OCI-LY7 (cell line): ENCODE data around the gene UBE2A. TPM values are rescaled to one million over a fixed set of nuclear protein-coding genes. Genes with fewer than 3 reads are reported as not detected.
A peak's percentile ranks its signal among the peaks of the same experiment; 100 is the strongest.

Experiments
- BruUV-seq: library from RNA; stranded (reverse); fragments of 400-500 nt; replicated peaks from 2 replicates; lab custom pipeline; 2021; lab: Mats Ljungman, UMichigan
- CTCF ChIA-PET: fragments of 300-600 bp; sonication (Branson Sonifier 250); formaldehyde crosslinking; loops from one replicate; lab custom pipeline; 2022; ENCODE audit warnings: antibody characterized with exemption; ENCODE audit not compliant: unreplicated experiment; lab: Charles Lee
- POLR2A ChIA-PET: fragments of 300-600 bp; sonication (Branson Sonifier 250); formaldehyde crosslinking; loops from one replicate; lab custom pipeline; 2022; ENCODE audit warnings: antibody characterized with exemption; lab: Charles Lee
- DNase-seq: peaks from one replicate; pipeline ENCODE4 v3.0.0-alpha.2; 2015; ENCODE audit warnings: low spot score
- H2AFZ ChIP-seq: fragments of 200-600 bp; sonication (generic), shearing (Covaris generic); 2 replicates; pipeline ENCODE4 v1.6.1; 2014; ENCODE audit warnings: mild to moderate bottlenecking, antibody characterized with exemption, low read length, moderate library complexity
- H3K27ac ChIP-seq: fragments of 200-600 bp; sonication (generic); 2 replicates; pipeline ENCODE4 v1.5.1; 2014; ENCODE audit warnings: mixed run types, low read depth, mild to moderate bottlenecking, moderate library complexity, low read length, inconsistent platforms; ENCODE audit not compliant: poor library complexity, severe bottlenecking
- H3K36me3 ChIP-seq: fragments of 200-600 bp; sonication (generic); 2 replicates; pipeline ENCODE4 v1.6.1; 2014; ENCODE audit warnings: mild to moderate bottlenecking, antibody characterized with exemption, low read length, moderate library complexity, mixed read lengths; ENCODE audit not compliant: insufficient read depth
- H3K4me1 ChIP-seq: fragments of 200-600 bp; sonication (generic); 2 replicates; pipeline ENCODE4 v1.5.1; 2014; ENCODE audit warnings: mild to moderate bottlenecking, low read length; ENCODE audit not compliant: insufficient read depth, poor library complexity, severe bottlenecking
- H3K4me2 ChIP-seq: fragments of 200-600 bp; sonication (generic); 2 replicates; pipeline ENCODE4 v1.6.1; 2014; ENCODE audit warnings: mild to moderate bottlenecking, low read length
- H3K4me3 ChIP-seq: fragments of 200-600 bp; sonication (generic); 2 replicates; pipeline ENCODE4 v1.5.1; 2014; ENCODE audit warnings: mild to moderate bottlenecking, low read depth, low read length; ENCODE audit not compliant: poor library complexity, severe bottlenecking
- H3K79me2 ChIP-seq: fragments of 200-600 bp; sonication (generic); 2 replicates; pipeline ENCODE4 v1.6.1; 2016; ENCODE audit warnings: low read depth, mild to moderate bottlenecking, low read length, moderate library complexity, mixed read lengths; ENCODE audit not compliant: insufficient read depth
- H3K9me2 ChIP-seq: fragments of 200-600 bp; sonication (generic); 2 replicates; pipeline ENCODE4 v1.6.1; 2016; ENCODE audit warnings: mild to moderate bottlenecking, low read length, mixed read lengths; ENCODE audit not compliant: insufficient read depth
- H3K9me3 ChIP-seq: fragments of 200-600 bp; sonication (generic); 2 replicates; pipeline ENCODE4 v1.6.1; 2014; ENCODE audit warnings: mild to moderate bottlenecking, mixed run types, low read length, mixed read lengths
- H4K20me1 ChIP-seq: fragments of 200-600 bp; sonication (generic); 2 replicates; pipeline ENCODE4 v1.6.1; 2014; ENCODE audit warnings: mild to moderate bottlenecking, antibody characterized with exemption, low read length, moderate library complexity, mixed read lengths; ENCODE audit not compliant: insufficient read depth
- CTCF ChIP-seq: fragments of 200-600 bp; sonication (generic); conservative IDR thresholded peaks from 2 replicates; pipeline ENCODE4 v1.5.1; 2014; ENCODE audit warnings: mild to moderate bottlenecking, antibody characterized with exemption, low read length, moderate library complexity, mixed read lengths
- EZH2phosphoT487 ChIP-seq: fragments of 200-600 bp; sonication (generic); IDR thresholded peaks from 2 replicates; pipeline ENCODE4 v1.6.1; 2018; ENCODE audit warnings: low read depth, borderline replicate concordance, mild to moderate bottlenecking, mixed run types, antibody characterized with exemption, low read length, moderate library complexity, mixed read lengths
- intact Hi-C: fragments of 100-400 bp; cut with micrococcal nuclease; formaldehyde crosslinking; loops from one replicate; pipeline ENCODE4 v1.10.0; 2022; ENCODE audit not compliant: unreplicated experiment
- total RNA-seq, 2 experiments: library from RNA; depleted of rRNA in 1 of 2; stranded (reverse); fragments of >200 nt in 1 of 2; shearing (Covaris generic) in 1 of 2; gene quantifications; 2 replicates each; pipeline ENCODE4 v1.2.3, GENCODE V29; 2014 to 2022

UBE2A gene
- total RNA-seq, 2 experiments from 2014 or later: 30.0 to 56.0 TPM

DNA sequence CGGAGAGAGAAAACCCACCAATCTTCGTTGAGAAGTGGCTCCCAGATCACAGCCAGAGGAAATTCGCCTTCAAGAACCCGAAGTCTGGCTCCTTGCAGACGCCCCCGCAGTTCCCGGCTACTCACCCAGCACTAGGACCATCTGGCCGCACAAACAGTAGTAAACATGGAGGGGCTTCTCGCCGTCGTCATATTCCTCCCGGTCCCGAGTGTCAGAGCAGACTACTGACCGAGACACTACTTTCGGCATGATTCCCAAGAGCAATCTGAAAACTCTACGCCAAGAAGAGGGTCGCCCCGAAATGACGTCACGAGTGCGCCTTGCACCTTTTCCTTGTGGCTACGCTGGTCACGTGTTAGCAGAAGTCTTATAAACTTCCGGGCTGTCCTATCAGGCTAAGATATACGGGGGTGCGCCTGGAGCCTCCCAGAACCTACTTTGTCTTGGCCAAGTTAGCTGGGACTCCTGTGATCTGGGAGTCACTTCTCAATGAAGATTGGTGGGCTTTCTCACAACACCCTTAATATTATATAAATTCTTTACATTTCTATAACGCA lies 9.2 kb upstream of the UBE2A start, which contains the start of gene STEEP1:
Gene STEEP1, minus strand, starts transcription at position 303 of the 557 bp plus-strand sequence. Its CDS starts 54 bp downstream, at position 249.
- peak within 1 kb of the TSS; percentile 81 for H3K4me3 ChIP-seq
- TF ChIP-seq CTCF (no peak), EZH2phosphoT487 (no peak)
- H3K36me3 ChIP-seq: peaks cover 5% of the 10 kb centered on the region; the same call in 1 of the 2 replicates
- H2AFZ ChIP-seq: peak within 1 kb of the TSS; percentile 58; the same call in 1 of the 2 replicates
- intact Hi-C loops: loop anchor here (1.0 kb wide), 1 partner anchor 9 kb away; the partner anchor contains the start of gene UBE2A
- no peaks in the 10 kb centered on the region for H3K4me1 ChIP-seq
- no TSS peak for BruUV-seq
- peaks cover 9% of the 10 kb centered on the region; the same call in 1 of the 2 replicates for H3K79me2 ChIP-seq
- POLR2A ChIA-PET: interaction anchor here (0.5 to 1.0 kb wide), 4 partner anchors 9 to 143 kb away, joined by 3 to 7 read pairs (median 4); partner anchors contain the start of gene UBE2A
- H4K20me1 ChIP-seq: no peaks in the 10 kb centered on the region
- DNase-seq: peak; percentile 94
- H3K4me2 ChIP-seq: peak within 1 kb of the TSS; percentile 96
- CTCF ChIA-PET: no interaction called here
- H3K9me3 ChIP-seq: no peaks in the 10 kb centered on the region
- no peaks in the 10 kb centered on the region for H3K9me2 ChIP-seq
- no peak within 1 kb of the TSS for H3K27ac ChIP-seq

DNA sequence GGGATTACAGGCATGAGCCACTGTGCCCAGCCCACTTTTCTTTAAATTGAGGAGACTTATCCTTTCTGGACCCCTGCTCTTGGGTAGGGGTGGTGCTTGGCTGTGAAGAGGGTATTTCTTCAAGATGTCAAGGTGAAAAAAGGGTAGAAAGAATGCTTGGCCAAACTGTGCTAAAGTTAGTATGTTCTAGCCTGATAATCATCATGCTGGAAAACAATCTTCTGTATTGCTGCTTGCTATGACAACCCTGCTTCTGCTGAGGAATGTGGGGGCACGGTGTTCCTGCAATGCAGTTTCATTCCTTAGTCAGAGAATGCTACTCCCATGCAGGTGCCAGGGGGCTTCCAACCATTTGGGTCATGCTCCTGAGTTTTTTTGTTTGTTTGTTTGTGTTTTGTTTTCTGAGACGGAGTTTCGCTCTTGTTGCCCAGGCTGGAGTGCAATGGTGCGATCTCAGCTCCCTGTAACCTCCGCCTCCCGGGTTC lies 4.0 kb upstream of the UBE2A start:
- TF ChIP-seq CTCF (no peak), EZH2phosphoT487 (no peak)
- 0 out of 2 replicates have a peak, but pooled peaks cover 1% of the 10 kb centered on the region for H4K20me1 ChIP-seq
- ChIA-PET CTCF (no interaction called here), POLR2A (interaction anchor here (0.7 to 0.9 kb wide), 2 partner anchors 221 to 262 kb away, joined by 3 read pairs; partner anchors contain the start of gene RPL39)
- no peak overlapping the region for H3K27ac ChIP-seq
- no TSS peak for BruUV-seq
- peaks cover 4% of the 10 kb centered on the region; the same call in 1 of the 2 replicates for H3K79me2 ChIP-seq
- peaks cover 11% of the 10 kb centered on the region for H3K4me1 ChIP-seq
- intact Hi-C loops: loop anchor here (5.0 kb wide), 1 partner anchor 53 kb away; no protein-coding TSS in a partner anchor
- no peaks in the 10 kb centered on the region for H3K36me3 ChIP-seq
- no peaks in the 10 kb centered on the region for H3K9me2 ChIP-seq
- no peak overlapping the region for H2AFZ ChIP-seq
- no peak overlapping the region for H3K4me3 ChIP-seq
- H3K9me3 ChIP-seq: no peaks in the 10 kb centered on the region
- H3K4me2 ChIP-seq: no peak overlapping the region
- no peak for DNase-seq
